Neuronal stem cell (in vitro differentiated cells): ENCODE measurements around the gene DPH1.

ENCODE experiments used
- DNase-seq: peaks from one replicate; pipeline ENCODE4 v3.0.0-alpha.2; 2013; ENCODE audit warnings: low spot score
- H2AFZ ChIP-seq: one replicate; pipeline ENCODE4 v1.6.1; 2013; ENCODE audit warnings: mild to moderate bottlenecking, low read length, inconsistent platforms
- H2AK5ac ChIP-seq: 2 replicates; pipeline ENCODE4 v1.6.1; 2013; ENCODE audit warnings: low read depth, mild to moderate bottlenecking, inconsistent platforms, low read length, moderate library complexity, mixed read lengths
- H2BK120ac ChIP-seq: 2 replicates; pipeline ENCODE4 v1.6.1; 2013; ENCODE audit warnings: low read depth, mild to moderate bottlenecking, inconsistent platforms, low read length, moderate library complexity, mixed read lengths
- H2BK12ac ChIP-seq: one replicate; pipeline ENCODE4 v1.6.1; 2013; ENCODE audit warnings: low read length, inconsistent platforms
- H2BK15ac ChIP-seq: 2 replicates; pipeline ENCODE4 v1.6.1; 2013; ENCODE audit warnings: mild to moderate bottlenecking, low read length, inconsistent platforms, mixed read lengths
- H2BK5ac ChIP-seq: one replicate; pipeline ENCODE4 v1.6.1; 2013; ENCODE audit warnings: inconsistent platforms, mild to moderate bottlenecking, low read length, moderate library complexity
- H3K14ac ChIP-seq: one replicate; pipeline ENCODE4 v1.6.1; 2013; ENCODE audit warnings: low read length, inconsistent platforms
- H3K18ac ChIP-seq: 2 replicates; pipeline ENCODE4 v1.6.1; 2013; ENCODE audit warnings: low read length, inconsistent platforms
- H3K23ac ChIP-seq: 2 replicates; pipeline ENCODE4 v1.6.1; 2013; ENCODE audit warnings: low read depth, mild to moderate bottlenecking, mixed read lengths, low read length, inconsistent platforms; ENCODE audit not compliant: poor library complexity
- H3K27ac ChIP-seq: replicated peaks from 3 replicates; pipeline ENCODE4 v1.5.1; 2013; ENCODE audit warnings: low read length, inconsistent platforms
- H3K27me3 ChIP-seq, 3 experiments: 2 replicates each; pipeline ENCODE4 v1.6.1; 2013; ENCODE audit warnings: low read length in 3 of 3, mild to moderate bottlenecking in 2 of 3, inconsistent platforms in 1 of 3, low read depth in 1 of 3, mixed read lengths in 1 of 3, moderate library complexity in 1 of 3; ENCODE audit not compliant: control insufficient read depth in 3 of 3, insufficient read depth in 3 of 3
- H3K36me3 ChIP-seq, 2 donors: replicated peaks in 1 of 2; 2 replicates each; pipeline ENCODE4 v1.6.1; 2013; ENCODE audit warnings: low read length in 2 of 2; ENCODE audit not compliant: control insufficient read depth in 2 of 2, insufficient read depth in 2 of 2
- H3K4ac ChIP-seq: 2 replicates; pipeline ENCODE4 v1.6.1; 2013; ENCODE audit warnings: inconsistent platforms, mild to moderate bottlenecking, low read length, moderate library complexity
- H3K4me1 ChIP-seq, 2 donors: 1 replicate in 1 of 2; 2 replicates in 1 of 2; pipeline ENCODE4 v1.6.1; 2013; ENCODE audit warnings: low read length in 2 of 2, low read depth in 1 of 2; ENCODE audit not compliant: control insufficient read depth in 2 of 2, insufficient read depth in 1 of 2
- H3K4me2 ChIP-seq: one replicate; pipeline ENCODE4 v1.6.1; 2013; ENCODE audit warnings: mild to moderate bottlenecking, low read length, inconsistent platforms; ENCODE audit not compliant: insufficient read depth, poor library complexity, severe bottlenecking
- H3K4me3 ChIP-seq, 2 donors: 2 replicates each; pipeline ENCODE4 v1.5.1; 2013; ENCODE audit warnings: low read length in 2 of 2, mild to moderate bottlenecking in 2 of 2, inconsistent platforms in 1 of 2, moderate library complexity in 1 of 2
- H3K79me1 ChIP-seq: one replicate; pipeline ENCODE4 v1.6.1; 2013; ENCODE audit warnings: low read depth, mild to moderate bottlenecking, inconsistent platforms, low read length, moderate library complexity
- H3K9ac ChIP-seq: one replicate; pipeline ENCODE4 v1.6.1; 2013; ENCODE audit warnings: mild to moderate bottlenecking, low read depth, low read length, inconsistent platforms; ENCODE audit not compliant: poor library complexity
- H3K9me3 ChIP-seq, 2 donors: replicated peaks in 1 of 2; 2 replicates each; pipeline versions ENCODE3 to v1.6.1; 2013; ENCODE audit warnings: low read length in 2 of 2, mild to moderate bottlenecking in 2 of 2, inconsistent platforms in 1 of 2, low read depth in 1 of 2, mixed read lengths in 1 of 2, moderate library complexity in 1 of 2; ENCODE audit not compliant: control insufficient read depth in 2 of 2, insufficient read depth in 1 of 2
- H4K8ac ChIP-seq: one replicate; pipeline ENCODE4 v1.6.1; 2013; ENCODE audit warnings: low read depth, mild to moderate bottlenecking, inconsistent platforms, low read length, moderate library complexity
- H4K91ac ChIP-seq: one replicate; pipeline ENCODE4 v1.6.1; 2013; ENCODE audit warnings: low read length, low read depth, mild to moderate bottlenecking, inconsistent platforms; ENCODE audit not compliant: poor library complexity
- WGBS, 2 donors: extraction: QIAGEN DNeasy Blood & Tissue Kit; methylation state at CpG; one replicate each; pipeline ENCODE4 v1.1.7; 2013; ENCODE audit warnings: missing lambda C conversion rate in 2 of 2, mixed read lengths in 1 of 2; ENCODE audit not compliant: insufficient read length in 2 of 2, insufficient replicate concordance in 1 of 2; ENCODE audit errors: extremely low coverage in 2 of 2; 5-methylcytosine and 5-hydroxymethylcytosine counted together

Gene DPH1

DNA sequence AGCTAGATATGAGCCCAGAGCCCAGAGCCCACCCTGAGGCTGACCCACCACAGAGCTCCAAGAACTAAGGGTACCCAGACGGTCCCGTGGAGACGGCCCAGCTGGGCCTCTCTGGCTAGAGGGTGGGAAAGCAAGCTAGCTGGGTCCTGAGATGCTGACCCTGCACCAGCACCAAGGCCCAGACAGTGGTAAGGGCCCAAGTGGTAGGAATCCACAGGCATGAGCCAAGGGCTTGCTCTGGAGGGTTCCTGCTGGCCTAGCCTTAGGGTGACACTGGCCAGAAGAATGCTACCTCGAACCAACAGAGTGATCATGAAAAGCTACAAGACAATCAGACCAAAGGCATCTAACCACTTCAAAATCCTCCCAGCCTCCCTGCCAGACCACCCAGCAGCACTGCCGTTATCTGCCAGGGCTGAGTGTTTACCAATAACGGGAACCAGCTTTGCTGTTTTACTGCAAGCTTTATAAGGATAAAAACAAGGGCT lies 38.1 kb downstream of the DPH1 start:
- H3K4me3 ChIP-seq = no peak overlapping the region
- no peak overlapping the region for H2BK15ac ChIP-seq
- no peak overlapping the region for H3K4me2 ChIP-seq
- WGBS, 2 donors = no CpG with 5 or more reads among the region's 6 CpGs
- H3K36me3 ChIP-seq = peaks cover 26 to 98% of the 10 kb centered on the region in 2 donors
- peaks cover 0 to 7% of the 10 kb centered on the region in 2 donors for H3K4me1 ChIP-seq
- H3K18ac ChIP-seq = no peak overlapping the region
- H3K27me3 ChIP-seq = no peaks in the 10 kb centered on the region
- no peak overlapping the region for H3K9ac ChIP-seq
- no peak overlapping the region for H3K4ac ChIP-seq
- no peak overlapping the region for H3K23ac ChIP-seq
- no peak overlapping the region for H2BK5ac ChIP-seq
- H4K8ac ChIP-seq = no peak overlapping the region
- no peak overlapping the region for H2BK12ac ChIP-seq
- no peak overlapping the region for H2AK5ac ChIP-seq
- H4K91ac ChIP-seq = no peak overlapping the region
- no peak overlapping the region for H3K14ac ChIP-seq
- H3K9me3 ChIP-seq = peaks cover 0 to 2% of the 10 kb centered on the region in 2 donors
- H3K27ac ChIP-seq = no peak overlapping the region
- H3K79me1 ChIP-seq = peaks cover 5% of the 10 kb centered on the region
- no peak for DNase-seq
- no peak overlapping the region for H2AFZ ChIP-seq
- no peak overlapping the region for H2BK120ac ChIP-seq

DNA sequence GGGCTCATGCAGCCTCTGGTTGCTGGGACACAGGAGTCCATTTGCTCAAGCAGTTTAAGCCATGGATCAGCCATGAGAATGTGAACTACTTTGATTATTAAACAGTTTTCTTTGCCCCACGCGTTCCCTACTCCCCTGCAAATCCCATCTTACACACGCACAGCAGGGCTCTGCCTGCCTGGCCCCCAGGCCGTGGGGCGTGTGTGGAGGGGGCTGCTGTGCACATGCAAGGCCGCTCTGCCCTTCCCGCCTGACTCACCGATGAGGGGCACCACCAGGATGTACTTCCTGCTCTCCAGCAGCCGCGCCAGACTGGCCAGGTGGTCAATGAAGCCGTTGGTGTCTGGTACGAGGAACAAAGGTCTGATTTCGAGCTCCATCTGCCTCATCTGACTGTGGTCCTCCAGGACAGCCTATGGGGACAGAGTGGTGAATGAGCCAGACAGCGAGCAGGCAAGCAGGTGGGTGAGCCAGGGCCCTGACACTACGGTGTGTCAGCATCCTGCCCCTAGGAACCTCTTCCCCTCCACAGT lies 38.6 kb downstream of the DPH1 start:
- Histone ChIP-seq H2AK5ac (no peak overlapping the region), H3K27me3 (no peaks in the 10 kb centered on the region), H3K18ac (no peak overlapping the region), H3K9ac (no peak overlapping the region), H2BK5ac (no peak overlapping the region), H2AFZ (no peak overlapping the region), H3K79me1 (peaks cover 5% of the 10 kb centered on the region), H2BK12ac (no peak overlapping the region), H2BK15ac (no peak overlapping the region), H3K4me3 (peak overlapping the region in 1 of 2 donors; percentile 22), H3K4me2 (no peak overlapping the region), H2BK120ac (no peak overlapping the region), H3K4ac (no peak overlapping the region), H3K36me3 (peaks cover 24 to 93% of the 10 kb centered on the region in 2 donors), H3K23ac (peak overlapping the region; percentile 5), H3K27ac (no peak overlapping the region), H4K8ac (no peak overlapping the region), H4K91ac (no peak overlapping the region), H3K4me1 (peaks cover 0 to 2% of the 10 kb centered on the region in 2 donors), H3K9me3 (peaks cover 0 to 2% of the 10 kb centered on the region in 2 donors), H3K14ac (no peak overlapping the region)
- DNase-seq = no peak
- no CpG with 5 or more reads among the region's 15 CpGs for WGBS, 2 donors

DNA sequence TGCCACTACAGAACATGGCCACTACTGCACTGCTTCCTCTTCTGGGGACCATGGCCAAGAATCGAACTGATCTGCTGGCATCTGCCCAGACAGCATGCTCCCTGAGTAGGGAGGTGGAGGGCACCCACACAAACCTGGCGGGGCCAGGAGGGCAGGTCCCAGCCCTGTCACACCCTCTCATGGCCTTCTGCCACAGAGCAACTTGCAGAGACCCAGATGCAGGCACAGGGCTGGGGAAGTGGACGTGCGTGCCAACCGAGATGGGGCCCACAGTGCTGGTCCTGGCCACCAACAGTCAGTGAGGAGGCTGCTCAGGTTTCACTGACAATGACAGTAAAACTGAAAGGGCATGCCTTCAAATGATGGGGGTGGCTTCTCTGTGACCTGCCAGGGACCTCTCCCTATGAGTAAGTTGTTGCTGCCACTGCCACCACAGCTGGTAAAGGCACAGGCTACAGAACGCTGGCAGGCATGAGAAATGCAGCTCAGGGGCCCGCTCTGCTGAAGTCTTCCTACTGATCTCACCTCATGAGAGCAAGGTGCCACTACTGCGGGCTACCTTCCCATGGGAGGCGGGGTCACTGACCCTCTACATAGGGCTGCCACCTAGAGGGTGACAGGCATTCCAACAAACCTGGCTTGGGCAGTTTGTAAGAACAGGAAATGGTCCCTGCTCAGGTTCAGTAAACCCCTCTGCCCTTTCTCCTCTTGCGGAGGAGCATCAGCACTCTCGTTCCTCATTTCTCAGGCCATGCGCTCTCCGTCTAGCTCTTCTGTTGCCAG lies 40.5 kb downstream of the DPH1 start:
- Histone ChIP-seq H3K36me3 (peaks cover 12 to 86% of the 10 kb centered on the region in 2 donors), H3K4me3 (no peak overlapping the region), H2BK120ac (no peak overlapping the region), H3K14ac (no peak overlapping the region), H2BK15ac (no peak overlapping the region), H2BK5ac (no peak overlapping the region), H2AFZ (no peak overlapping the region), H2BK12ac (no peak overlapping the region), H4K8ac (no peak overlapping the region), H3K9ac (no peak overlapping the region), H3K4me1 (peaks cover 0 to 2% of the 10 kb centered on the region in 2 donors), H3K27ac (no peak overlapping the region), H3K4me2 (no peak overlapping the region), H3K4ac (no peak overlapping the region), H3K9me3 (no peaks in the 10 kb centered on the region), H4K91ac (no peak overlapping the region), H3K79me1 (peaks cover 2% of the 10 kb centered on the region), H3K23ac (peak overlapping the region; percentile 27), H3K27me3 (no peaks in the 10 kb centered on the region), H2AK5ac (no peak overlapping the region), H3K18ac (no peak overlapping the region)
- WGBS, 2 donors = no CpG with 5 or more reads among the region's 13 CpGs
- no peak for DNase-seq

DNA sequence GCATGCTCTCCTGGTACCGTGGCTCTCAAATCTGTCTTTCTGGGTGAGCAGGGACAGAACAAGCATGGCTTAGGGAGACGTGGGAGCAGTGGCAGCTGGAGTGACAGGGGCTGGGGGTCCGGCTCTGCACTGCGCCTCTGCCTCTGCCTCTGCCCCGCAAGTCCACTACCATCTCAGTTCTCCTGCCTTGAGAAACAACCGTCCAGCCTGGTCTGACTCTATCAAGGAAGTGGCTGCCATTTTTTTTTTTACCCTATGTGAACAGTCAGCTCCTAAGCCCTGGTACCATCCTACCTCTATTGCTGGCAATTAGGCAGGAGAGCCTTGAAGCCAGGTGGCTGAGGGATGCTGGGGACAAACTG lies 41.1 kb downstream of the DPH1 start:
- Histone ChIP-seq H3K9me3 (no peaks in the 10 kb centered on the region), H3K18ac (no peak overlapping the region), H2BK120ac (no peak overlapping the region), H3K36me3 (peaks cover 10 to 86% of the 10 kb centered on the region in 2 donors), H2BK15ac (no peak overlapping the region), H2AK5ac (no peak overlapping the region), H4K8ac (no peak overlapping the region), H3K4ac (no peak overlapping the region), H3K4me2 (no peak overlapping the region), H2BK5ac (no peak overlapping the region), H3K27me3 (no peaks in the 10 kb centered on the region), H2AFZ (no peak overlapping the region), H4K91ac (no peak overlapping the region), H3K4me1 (peaks cover 0 to 2% of the 10 kb centered on the region in 2 donors), H3K27ac (no peak overlapping the region), H2BK12ac (no peak overlapping the region), H3K23ac (no peak overlapping the region), H3K79me1 (peaks cover 2% of the 10 kb centered on the region), H3K9ac (no peak overlapping the region), H3K14ac (no peak overlapping the region), H3K4me3 (no peak overlapping the region)
- no peak for DNase-seq
- no CpG with 5 or more reads among the region's 6 CpGs for WGBS, 2 donors
